Hepatocyte (in vitro differentiated cells): ENCODE data around the gene AFTPH.

Experiments
- CTCF ChIP-seq: fragments of 200-600 bp; sonication (generic); IDR thresholded peaks from 2 replicates; pipeline ENCODE4 v1.5.1; 2016; ENCODE audit warnings: antibody characterized with exemption, mild to moderate bottlenecking; ENCODE audit not compliant: poor library complexity
- EZH2 ChIP-seq: fragments of 200-600 bp; sonication (generic); IDR thresholded peaks from 2 replicates; pipeline ENCODE4 v1.6.1; 2016; ENCODE audit warnings: antibody characterized with exemption, mild to moderate bottlenecking, borderline replicate concordance
- EZH2phosphoT487 ChIP-seq: fragments of 200-600 bp; sonication (generic); IDR thresholded peaks from one replicate; pipeline ENCODE4 v1.6.1; 2018; ENCODE audit warnings: antibody characterized with exemption, mild to moderate bottlenecking, low read depth, moderate library complexity; ENCODE audit not compliant: unreplicated experiment, severe bottlenecking

- no peak for TF ChIP-seq CTCF
- no peak for TF ChIP-seq EZH2
- TF ChIP-seq EZH2phosphoT487: no peak
These were observed 98.5 kb downstream of the AFTPH start for GRCh38 chr2:64622443-64623241.
